Coronary artery (tissue), 2 donors: Measurements from ENCODE around the gene P2RX2.
A peak's percentile ranks its signal among the peaks of the same experiment; 100 is the strongest.

Experiments
- DNase-seq: peaks from one replicate; pipeline ENCODE4 v3.0.0-alpha.2; 2017; ENCODE audit warnings: low spot score
- H3K27ac ChIP-seq, 2 donors: fragments of 200-600 bp; sonication (generic); one replicate each; pipeline ENCODE4 v1.5.1; 2016 to 2019
- H3K4me3 ChIP-seq: fragments of 200-600 bp; sonication (generic); 2 replicates; pipeline ENCODE4 v1.5.1; 2016; ENCODE audit warnings: mild to moderate bottlenecking, moderate library complexity
- CTCF ChIP-seq: fragments of 200-600 bp; sonication (generic); IDR thresholded peaks from one replicate; pipeline ENCODE4 v1.5.1; 2019; ENCODE audit warnings: antibody characterized with exemption

P2RX2 gene

DNA sequence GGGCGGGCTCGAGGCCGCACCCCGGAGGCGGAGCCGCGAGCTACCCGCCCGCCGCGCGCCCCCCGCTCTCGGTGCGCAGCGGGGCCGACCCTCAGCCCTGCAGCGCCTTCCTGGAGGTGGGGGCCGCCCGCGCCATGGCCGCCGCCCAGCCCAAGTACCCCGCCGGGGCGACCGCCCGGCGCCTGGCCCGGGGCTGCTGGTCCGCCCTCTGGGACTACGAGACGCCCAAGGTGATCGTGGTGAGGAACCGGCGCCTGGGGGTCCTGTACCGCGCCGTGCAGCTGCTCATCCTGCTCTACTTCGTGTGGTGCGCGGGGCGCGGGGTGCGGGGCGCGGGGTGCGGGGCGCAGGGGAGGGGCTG lies at the start of gene P2RX2:
TSS of gene P2RX2 (plus strand) at position 94 of the 361 bp plus-strand sequence. CDS start at position 135, 41 bp downstream.
- no peak within 1 kb of the TSS for H3K27ac ChIP-seq
- peak; percentile 49 for DNase-seq
- H3K4me3 ChIP-seq, result peak within 1 kb of the TSS; percentile 42
- TF ChIP-seq CTCF, result no peak

DNA sequence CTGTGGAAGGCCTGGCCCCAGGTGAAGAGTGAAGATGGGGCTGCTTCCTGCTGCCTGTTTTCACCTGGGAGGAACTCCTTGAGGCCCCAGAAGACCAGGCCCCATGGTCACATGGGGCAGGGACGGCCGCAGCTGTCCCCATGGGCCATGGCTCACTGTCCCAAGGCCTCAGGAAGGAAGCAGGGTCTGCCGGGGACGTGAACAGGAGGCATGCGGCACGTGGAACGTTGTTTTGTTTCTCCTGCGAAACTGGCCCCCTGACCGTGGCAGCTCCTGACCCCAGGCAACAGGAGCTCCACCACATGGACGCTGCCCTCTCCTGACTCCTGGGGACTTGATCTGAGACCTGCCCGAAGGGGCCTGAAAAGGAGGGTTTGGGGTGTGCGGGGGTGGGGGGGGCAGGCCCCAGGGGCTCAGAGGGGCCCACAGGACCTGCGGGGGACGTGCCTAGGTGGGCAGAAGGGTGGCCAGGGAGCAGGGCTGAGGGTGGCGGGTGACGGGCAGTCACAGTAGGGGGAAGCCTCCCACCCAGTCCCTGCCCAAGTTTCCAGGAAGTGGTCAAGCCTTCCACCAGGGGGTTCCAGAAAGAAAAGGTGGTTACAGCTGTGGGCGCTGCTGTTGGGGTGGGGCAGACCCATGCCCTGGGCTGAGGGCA lies 49.6 kb upstream of the P2RX2 start:
- H3K4me3 ChIP-seq, result no peak overlapping the region
- H3K27ac ChIP-seq, result no peak overlapping the region
- no peak for DNase-seq
- TF ChIP-seq CTCF, result no peak

DNA sequence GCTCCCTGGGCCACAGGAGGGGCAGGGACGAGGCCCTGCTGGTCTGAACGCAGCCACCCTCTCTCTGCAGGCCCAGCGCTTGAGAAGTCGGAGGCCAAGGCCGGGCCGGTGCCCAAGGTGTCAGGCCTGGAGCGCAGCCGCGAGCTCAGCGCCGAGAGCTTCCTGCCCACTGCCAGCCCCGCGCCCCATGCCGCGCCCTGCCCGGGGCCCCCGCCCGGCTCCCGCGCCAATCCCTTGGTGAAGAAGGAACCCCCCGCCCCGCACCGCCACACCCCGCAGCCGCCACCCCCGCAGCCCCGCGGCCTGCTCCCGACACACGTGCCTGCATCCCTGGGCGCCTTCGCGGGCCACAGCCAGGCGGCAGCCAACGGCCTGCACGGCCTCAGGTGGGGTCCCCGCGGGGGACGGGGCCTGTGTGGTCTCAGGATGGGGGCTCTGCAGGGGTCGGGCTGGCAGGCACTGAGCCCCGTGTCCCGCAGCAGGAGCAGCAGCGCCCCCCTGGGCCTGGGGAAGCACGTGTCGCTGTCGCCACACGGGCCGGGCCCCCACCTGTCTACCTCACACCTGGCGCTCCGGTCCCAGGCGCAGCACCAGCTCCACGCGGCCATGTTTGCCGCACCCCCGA lies 48.6 kb upstream of the P2RX2 start:
- no peak overlapping the region for H3K4me3 ChIP-seq
- TF ChIP-seq CTCF, result no peak
- no peak for DNase-seq
- H3K27ac ChIP-seq, result no peak overlapping the region

GRCh38 chr12:132570635-132571034 lies 47.9 kb upstream of the P2RX2 start:
- Histone ChIP-seq H3K4me3 (no peak overlapping the region), H3K27ac (no peak overlapping the region)
- no peak for TF ChIP-seq CTCF
- no peak for DNase-seq

GRCh38 chr12:132571051-132571450 lies 47.5 kb upstream of the P2RX2 start:
- no peak for DNase-seq
- no peak overlapping the region for H3K27ac ChIP-seq
- no peak overlapping the region for H3K4me3 ChIP-seq
- TF ChIP-seq CTCF, result no peak

DNA sequence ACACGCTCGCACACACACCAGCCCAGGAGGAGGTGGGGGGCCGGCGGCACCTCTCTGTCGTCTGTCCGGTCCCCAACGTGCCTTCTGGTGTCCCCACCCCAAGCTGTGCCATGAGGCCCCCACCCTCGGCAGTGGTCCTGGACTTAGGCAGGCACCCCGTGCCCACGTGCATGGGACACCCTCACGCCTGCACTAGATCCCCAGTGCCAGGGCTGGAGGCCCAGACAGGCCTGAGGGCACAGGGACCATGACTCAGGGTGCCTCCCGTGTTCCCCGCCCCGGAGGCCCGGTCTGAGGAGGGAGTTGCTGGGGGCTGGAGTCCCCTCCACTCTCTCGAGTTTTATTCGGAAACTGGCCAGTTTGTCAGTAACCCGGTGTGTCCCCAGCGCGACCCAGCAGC lies 47.0 kb upstream of the P2RX2 start:
- Histone ChIP-seq H3K27ac (no peak overlapping the region), H3K4me3 (no peak overlapping the region)
- no peak for TF ChIP-seq CTCF

GRCh38 chr12:132572106-132572505 lies 46.5 kb upstream of the P2RX2 start:
- Histone ChIP-seq H3K4me3 (no peak overlapping the region), H3K27ac (no peak overlapping the region)
- DNase-seq, result no peak
- TF ChIP-seq CTCF, result no peak

More for the DNA sequence above, 47.0 kb upstream of the P2RX2 start:
- DNase-seq, result no peak
